CD4-positive, CD25-positive, alpha-beta regulatory T cell (primary cell): Measurements from ENCODE around the gene CD300LG. TPM values are rescaled to one million over a fixed set of nuclear protein-coding genes. Genes with fewer than 3 reads are reported as not detected.

Experiments used
- ATAC-seq, 2 donors: fragments of 150-1000 bp; cut with Tn5 transposase; one replicate each; pipeline ENCODE4 v1.10.0; 2021; ENCODE audit warnings: low read depth in 2 of 2, moderate number of reproducible peaks in 2 of 2, moderate library complexity in 1 of 2
- DNase-seq, 3 donors: peaks; one replicate each; pipeline versions ENCODE4 v3.0.0 to v3.0.0-alpha.2; 2012 to 2022; ENCODE audit warnings: mixed read lengths in 1 of 3
- H3K27ac ChIP-seq: one replicate; pipeline ENCODE4 v1.7.0; 2013; ENCODE audit warnings: mild to moderate bottlenecking, low read length; ENCODE audit not compliant: insufficient read depth, poor library complexity, severe bottlenecking
- H3K27me3 ChIP-seq: one replicate; pipeline ENCODE4 v1.7.0; 2013; ENCODE audit warnings: low read length; ENCODE audit not compliant: control insufficient read depth, insufficient read depth
- H3K36me3 ChIP-seq: one replicate; pipeline ENCODE4 v1.7.0; 2013; ENCODE audit warnings: mild to moderate bottlenecking, low read length, moderate library complexity; ENCODE audit not compliant: control insufficient read depth, insufficient read depth
- H3K4me1 ChIP-seq: 2 replicates; pipeline ENCODE4 v1.7.0; 2013; ENCODE audit warnings: mild to moderate bottlenecking, low read length; ENCODE audit not compliant: insufficient read depth, control insufficient read depth, poor library complexity, severe bottlenecking
- H3K4me3 ChIP-seq: one replicate; pipeline ENCODE4 v1.7.0; 2013; ENCODE audit warnings: low read depth, mild to moderate bottlenecking, low read length, moderate library complexity
- H3K9me3 ChIP-seq, 2 experiments: 1 replicate in 1 of 2; 2 replicates in 1 of 2; pipeline ENCODE4 v1.7.0; 2013; ENCODE audit warnings: low read length in 2 of 2, mild to moderate bottlenecking in 1 of 2, moderate library complexity in 1 of 2; ENCODE audit not compliant: control insufficient read depth in 2 of 2
- H3K27ac Mint-ChIP-seq, 3 donors: one replicate each; pipeline ENCODE4 v1.8.0; 2020 to 2022; ENCODE audit warnings: mild to moderate bottlenecking in 3 of 3, mixed read lengths in 3 of 3, moderate library complexity in 2 of 3
- H3K27me3 Mint-ChIP-seq: one replicate; pipeline ENCODE4 v1.8.0; 2022; ENCODE audit warnings: mild to moderate bottlenecking, mixed read lengths
- H3K36me3 Mint-ChIP-seq: one replicate; pipeline ENCODE4 v1.8.0; 2020; ENCODE audit warnings: mixed read lengths
- H3K4me1 Mint-ChIP-seq, 4 donors: one replicate each; pipeline ENCODE4 v1.8.0; 2020 to 2022; ENCODE audit warnings: mixed read lengths in 4 of 4, mild to moderate bottlenecking in 1 of 4
- H3K4me3 Mint-ChIP-seq, 4 donors: one replicate each; pipeline ENCODE4 v1.8.0; 2020 to 2022; ENCODE audit warnings: mild to moderate bottlenecking in 4 of 4, mixed read lengths in 4 of 4, moderate library complexity in 3 of 4
- H3K9me3 Mint-ChIP-seq, 7 donors: one replicate each; pipeline ENCODE4 v1.8.0; 2020 to 2022; ENCODE audit warnings: mixed read lengths in 7 of 7, mild to moderate bottlenecking in 3 of 7, moderate library complexity in 2 of 7
- polyA plus RNA-seq, 4 donors: library from polyadenylated mRNA; unstranded; fragments of 300-500 nt; fragmentation: Illumina TruSeq; gene quantifications; one replicate each; pipeline ENCODE4 v1.2.3, GENCODE V29; 2021
- total RNA-seq: library from RNA; stranded (reverse); gene quantifications from one replicate; pipeline ENCODE4 v1.2.3, GENCODE V29; 2022

The CD300LG gene
- total and polyA plus RNA-seq, 5 donors from 2014 or later = not detected

DNA sequence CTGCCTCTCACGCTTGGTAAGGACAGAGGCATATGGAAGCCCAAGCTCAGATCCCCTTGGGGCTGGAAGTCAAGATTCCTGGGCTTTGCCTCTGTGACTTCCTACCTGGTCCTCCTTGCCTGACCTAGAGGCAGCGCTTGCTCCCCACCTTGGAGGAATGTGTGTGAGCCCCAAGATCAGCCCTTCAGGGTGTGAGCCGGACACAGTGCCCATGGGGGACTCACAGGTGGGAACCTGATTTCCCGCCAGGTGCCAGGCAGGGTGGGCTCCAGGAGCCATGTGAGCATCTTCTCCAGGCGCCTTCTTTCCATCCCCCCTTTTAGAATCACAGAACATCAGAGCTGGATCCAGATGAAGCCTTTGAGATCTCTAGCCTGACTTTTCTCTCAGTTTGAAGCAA lies 10.2 kb downstream of the CD300LG start:
- no peak overlapping the region for H3K4me3 ChIP-seq
- H3K27ac ChIP-seq = no peak overlapping the region
- no peaks in the 10 kb centered on the region for H3K27me3 ChIP-seq
- Mint-ChIP-seq H3K9me3 (no peaks in the 10 kb centered on the region), H3K4me1 (no peaks in the 10 kb centered on the region), H3K4me3 (no peak overlapping the region), H3K27ac (no peak overlapping the region), H3K27me3 (peaks cover 7% of the 10 kb centered on the region), H3K36me3 (no peaks in the 10 kb centered on the region)
- no peaks in the 10 kb centered on the region for H3K36me3 ChIP-seq
- H3K9me3 ChIP-seq = no peaks in the 10 kb centered on the region
- no peak for DNase-seq
- ATAC-seq = no peak
- no peaks in the 10 kb centered on the region for H3K4me1 ChIP-seq

DNA sequence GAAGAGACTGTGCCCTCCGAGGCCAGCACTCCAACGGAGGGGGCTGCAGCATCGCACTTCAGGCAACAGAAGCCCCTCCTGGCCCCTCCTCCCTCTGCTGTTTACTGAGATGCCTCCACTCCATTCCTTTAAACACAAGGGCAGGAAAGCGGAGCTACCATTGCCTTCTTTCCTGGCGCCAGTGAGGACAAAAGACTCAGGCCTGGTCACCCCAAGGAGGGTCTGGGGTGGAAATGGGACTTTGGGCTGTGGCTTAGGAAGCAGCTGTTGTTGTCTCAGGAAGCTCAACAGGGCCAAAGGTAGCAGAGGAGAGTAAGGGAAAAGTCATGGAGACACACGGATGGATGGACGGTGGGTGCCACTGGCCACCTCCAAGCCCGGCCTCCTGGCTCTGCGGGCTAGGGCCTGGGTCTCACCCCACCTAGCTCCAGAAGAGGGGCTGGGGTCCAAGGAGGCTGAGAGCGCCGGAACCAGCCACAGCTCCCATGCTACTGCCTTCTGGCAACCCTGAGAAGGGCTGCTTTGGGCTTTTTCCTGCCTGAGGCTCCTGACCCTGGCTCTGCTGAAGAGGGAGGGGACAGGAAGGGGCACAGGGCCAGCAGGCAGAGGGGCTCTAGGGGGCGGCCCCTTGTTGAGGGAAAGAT lies 11.1 kb downstream of the CD300LG start:
- H3K4me3 ChIP-seq = no peak overlapping the region
- no peaks in the 10 kb centered on the region for H3K4me1 ChIP-seq
- ATAC-seq (no peak), DNase-seq (no peak)
- no peaks in the 10 kb centered on the region for H3K27me3 ChIP-seq
- no peak overlapping the region for H3K4me3 Mint-ChIP-seq
- H3K36me3 Mint-ChIP-seq = no peaks in the 10 kb centered on the region
- no peaks in the 10 kb centered on the region for H3K4me1 Mint-ChIP-seq
- H3K27ac ChIP-seq = no peak overlapping the region
- H3K27ac Mint-ChIP-seq = no peak overlapping the region
- H3K9me3 Mint-ChIP-seq = no peaks in the 10 kb centered on the region
- no peaks in the 10 kb centered on the region for H3K36me3 ChIP-seq
- no peaks in the 10 kb centered on the region for H3K9me3 ChIP-seq
- H3K27me3 Mint-ChIP-seq = peaks cover 13% of the 10 kb centered on the region

DNA sequence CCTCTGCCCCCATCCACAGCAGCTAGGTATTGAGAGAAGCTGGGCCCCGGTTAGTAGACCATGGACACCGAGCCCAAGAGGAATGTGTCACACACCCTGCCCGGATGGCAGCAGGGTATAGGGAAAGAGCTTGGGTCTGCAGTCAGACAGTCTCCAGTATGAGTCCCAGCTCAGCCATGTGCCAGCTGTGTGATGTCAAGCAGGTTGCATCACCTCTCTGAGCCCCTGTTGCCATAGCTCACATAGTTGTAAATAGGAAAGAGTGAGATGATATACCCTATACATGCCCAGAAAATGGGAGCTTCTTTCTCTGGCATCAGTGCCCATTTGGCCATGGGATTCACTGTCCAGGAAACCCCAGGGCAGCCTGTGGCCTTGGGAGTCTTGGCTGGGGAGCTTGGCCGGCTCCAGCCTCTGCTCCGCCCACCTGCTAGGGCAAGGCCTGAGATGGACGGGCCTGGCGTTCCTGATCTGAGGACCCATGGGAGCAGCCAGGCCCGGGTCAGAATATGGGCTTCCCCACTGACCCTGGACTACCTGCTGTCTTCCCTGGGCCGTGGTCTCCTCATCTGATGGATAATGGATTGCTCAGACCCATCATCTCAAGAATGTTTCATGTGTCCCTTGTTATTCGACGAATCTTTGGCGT lies 13.2 kb downstream of the CD300LG start:
- no peaks in the 10 kb centered on the region for H3K9me3 ChIP-seq
- no peaks in the 10 kb centered on the region for H3K4me1 Mint-ChIP-seq
- no peaks in the 10 kb centered on the region for H3K36me3 Mint-ChIP-seq
- no peaks in the 10 kb centered on the region for H3K4me1 ChIP-seq
- no peak overlapping the region for H3K27ac ChIP-seq
- no peak for DNase-seq
- no peak overlapping the region for H3K4me3 Mint-ChIP-seq
- H3K27me3 ChIP-seq = no peaks in the 10 kb centered on the region
- no peak overlapping the region for H3K4me3 ChIP-seq
- no peak for ATAC-seq
- no peak overlapping the region for H3K27ac Mint-ChIP-seq
- no peaks in the 10 kb centered on the region for H3K36me3 ChIP-seq
- H3K9me3 Mint-ChIP-seq = no peaks in the 10 kb centered on the region
- peaks cover 22% of the 10 kb centered on the region for H3K27me3 Mint-ChIP-seq

DNA sequence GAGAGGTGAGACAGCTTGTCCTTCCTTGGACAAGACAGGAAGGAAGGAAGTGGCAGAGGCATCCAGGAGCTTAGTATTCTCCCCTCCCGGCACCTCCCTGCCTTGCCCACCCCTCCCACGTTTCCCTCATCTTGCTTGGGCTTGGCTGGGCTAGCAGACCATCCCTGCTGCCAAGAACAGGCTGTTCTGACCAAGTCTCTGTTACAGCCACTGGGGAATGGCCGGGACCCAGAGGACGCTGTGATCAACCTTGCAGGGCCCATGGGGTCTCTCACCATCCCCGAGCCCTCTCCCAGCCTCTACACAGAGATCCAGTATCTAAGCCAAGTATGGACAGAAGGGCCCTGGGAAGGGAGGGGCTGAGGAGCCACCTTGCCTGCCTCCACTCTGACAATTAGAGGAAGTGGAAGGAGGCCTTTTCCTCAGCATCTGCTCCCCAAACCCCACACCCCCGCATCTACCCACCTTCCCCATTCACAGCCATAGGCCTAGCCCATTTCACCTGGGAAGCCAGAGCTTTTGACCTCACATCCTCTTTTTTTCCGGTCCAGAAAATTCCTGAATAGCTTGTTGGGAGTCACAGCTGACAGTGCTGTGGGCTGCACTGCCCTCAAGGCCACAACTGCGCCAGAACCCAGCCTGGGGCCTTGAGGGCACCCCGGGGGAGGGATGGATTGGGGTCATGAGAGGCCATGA lies 14.1 kb downstream of the CD300LG start:
- Mint-ChIP-seq H3K4me1 (no peaks in the 10 kb centered on the region), H3K9me3 (no peaks in the 10 kb centered on the region), H3K27ac (no peak overlapping the region), H3K4me3 (no peak overlapping the region), H3K36me3 (no peaks in the 10 kb centered on the region), H3K27me3 (peaks cover 27% of the 10 kb centered on the region)
- no peak overlapping the region for H3K4me3 ChIP-seq
- peaks cover 3% of the 10 kb centered on the region for H3K27me3 ChIP-seq
- H3K4me1 ChIP-seq = no peaks in the 10 kb centered on the region
- no peak for ATAC-seq
- H3K27ac ChIP-seq = no peak overlapping the region
- no peaks in the 10 kb centered on the region for H3K9me3 ChIP-seq
- no peak for DNase-seq
- H3K36me3 ChIP-seq = no peaks in the 10 kb centered on the region

DNA sequence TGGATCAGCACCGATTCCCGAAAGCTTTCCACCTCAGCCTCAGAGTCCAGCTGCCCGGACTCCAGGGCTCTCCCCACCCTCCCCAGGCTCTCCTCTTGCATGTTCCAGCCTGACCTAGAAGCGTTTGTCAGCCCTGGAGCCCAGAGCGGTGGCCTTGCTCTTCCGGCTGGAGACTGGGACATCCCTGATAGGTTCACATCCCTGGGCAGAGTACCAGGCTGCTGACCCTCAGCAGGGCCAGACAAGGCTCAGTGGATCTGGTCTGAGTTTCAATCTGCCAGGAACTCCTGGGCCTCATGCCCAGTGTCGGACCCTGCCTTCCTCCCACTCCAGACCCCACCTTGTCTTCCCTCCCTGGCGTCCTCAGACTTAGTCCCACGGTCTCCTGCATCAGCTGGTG lies 15.0 kb downstream of the CD300LG start:
- Histone ChIP-seq H3K36me3 (no peaks in the 10 kb centered on the region), H3K4me3 (no peak overlapping the region), H3K4me1 (no peaks in the 10 kb centered on the region), H3K27ac (no peak overlapping the region), H3K27me3 (peaks cover 6% of the 10 kb centered on the region), H3K9me3 (no peaks in the 10 kb centered on the region)
- Mint-ChIP-seq H3K27ac (no peak overlapping the region), H3K4me3 (no peak overlapping the region), H3K9me3 (no peaks in the 10 kb centered on the region), H3K27me3 (peaks cover 27% of the 10 kb centered on the region), H3K4me1 (no peaks in the 10 kb centered on the region), H3K36me3 (no peaks in the 10 kb centered on the region)
- ATAC-seq (no peak), DNase-seq (no peak)

DNA sequence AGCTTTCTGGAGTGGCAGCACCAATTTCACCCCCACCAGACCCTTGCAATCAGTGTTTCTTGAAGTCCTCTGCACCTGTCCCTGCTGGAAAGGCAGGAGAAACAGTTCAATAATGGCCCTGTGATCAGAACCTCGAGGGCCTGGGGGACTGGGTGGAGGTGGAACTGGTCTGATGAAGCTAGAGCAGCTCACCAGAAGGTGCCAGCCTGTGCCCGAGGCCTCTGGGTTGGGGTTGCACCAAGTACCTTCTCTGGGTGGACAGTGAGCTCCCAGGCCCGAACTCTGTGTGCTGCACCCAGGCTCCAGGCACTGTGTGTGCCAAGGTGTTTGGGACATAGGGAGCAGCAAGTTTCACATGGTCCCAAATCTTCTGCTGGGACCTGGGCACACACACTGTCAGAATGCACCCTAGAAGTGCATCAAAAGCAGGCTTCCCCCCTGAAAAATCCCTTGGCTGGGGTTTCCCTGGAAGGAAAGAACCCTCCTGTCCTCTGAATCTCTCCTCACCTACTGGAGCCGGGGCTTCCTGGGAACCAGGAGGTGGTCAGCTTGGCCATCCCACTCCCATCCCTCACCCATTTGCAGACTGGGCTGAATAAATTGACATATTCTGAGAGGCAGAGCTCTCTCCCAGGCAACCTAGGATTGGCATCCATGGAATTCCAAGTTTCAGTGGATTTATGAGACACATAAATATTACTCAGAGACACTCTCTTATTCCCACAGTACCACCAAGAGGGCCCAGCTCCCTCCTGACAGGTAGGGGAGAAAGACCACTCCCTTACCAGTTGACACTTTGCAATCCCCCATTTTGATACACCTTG lies 17.4 kb downstream of the CD300LG start:
- peaks cover 34% of the 10 kb centered on the region for H3K27me3 Mint-ChIP-seq
- Histone ChIP-seq H3K4me1 (no peaks in the 10 kb centered on the region), H3K36me3 (no peaks in the 10 kb centered on the region), H3K27me3 (peaks cover 6% of the 10 kb centered on the region), H3K4me3 (no peak overlapping the region), H3K27ac (no peak overlapping the region), H3K9me3 (no peaks in the 10 kb centered on the region)
- no peaks in the 10 kb centered on the region for H3K36me3 Mint-ChIP-seq
- peaks cover 0 to 2% (median 0%) of the 10 kb centered on the region in 7 donors for H3K9me3 Mint-ChIP-seq
- ATAC-seq = no peak
- H3K4me3 Mint-ChIP-seq = no peak overlapping the region
- no peak for DNase-seq
- no peak overlapping the region for H3K27ac Mint-ChIP-seq
- H3K4me1 Mint-ChIP-seq = no peaks in the 10 kb centered on the region

DNA sequence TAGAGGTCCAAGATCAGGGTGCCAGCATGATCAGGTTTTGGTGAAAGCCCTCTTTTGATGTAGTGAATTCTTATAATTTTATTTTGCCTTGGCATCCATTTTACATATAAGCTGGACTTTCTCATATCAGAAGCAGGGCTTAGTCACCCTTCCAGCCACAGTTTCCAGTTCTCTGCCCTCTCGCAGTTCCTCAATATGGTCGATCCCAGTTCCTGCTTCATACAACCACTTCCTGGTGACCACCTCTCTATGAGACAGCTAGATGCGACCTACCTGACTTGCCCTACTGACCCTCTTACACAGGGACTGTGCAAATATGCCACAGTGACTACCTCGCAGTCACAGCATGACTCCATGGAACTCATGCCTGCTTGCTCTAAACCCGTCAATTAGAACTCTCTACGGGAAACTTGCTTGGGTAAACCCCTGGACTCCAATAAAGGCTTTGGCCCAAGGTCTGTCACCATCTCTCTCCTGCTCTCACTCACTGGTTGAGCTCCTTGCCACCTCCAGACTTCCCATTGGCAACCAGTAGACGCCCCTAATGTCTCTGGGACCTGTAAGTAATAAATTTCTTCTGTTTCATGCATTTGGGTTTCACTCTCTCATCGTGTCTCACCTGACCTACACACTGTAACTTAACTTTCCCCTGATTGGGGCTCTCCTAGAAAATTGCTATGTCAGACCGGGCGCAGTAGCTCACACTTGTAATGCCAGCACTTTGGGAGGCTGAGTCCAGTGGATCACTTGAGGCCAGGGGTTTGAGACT lies 21.4 kb downstream of the CD300LG start:
- no peak overlapping the region for H3K27ac ChIP-seq
- no peaks in the 10 kb centered on the region for H3K9me3 ChIP-seq
- Mint-ChIP-seq H3K4me1 (no peaks in the 10 kb centered on the region), H3K27ac (no peak overlapping the region), H3K36me3 (no peaks in the 10 kb centered on the region), H3K27me3 (peaks cover 45% of the 10 kb centered on the region), H3K4me3 (no peak overlapping the region), H3K9me3 (peaks cover 0 to 2% (median 0%) of the 10 kb centered on the region in 7 donors)
- H3K4me3 ChIP-seq = no peak overlapping the region
- ATAC-seq (no peak), DNase-seq (no peak)
- peaks cover 6% of the 10 kb centered on the region for H3K27me3 ChIP-seq
- H3K4me1 ChIP-seq = no peaks in the 10 kb centered on the region
- H3K36me3 ChIP-seq = no peaks in the 10 kb centered on the region
